Measurements from ENCODE around the gene RCOR3.

DNA sequence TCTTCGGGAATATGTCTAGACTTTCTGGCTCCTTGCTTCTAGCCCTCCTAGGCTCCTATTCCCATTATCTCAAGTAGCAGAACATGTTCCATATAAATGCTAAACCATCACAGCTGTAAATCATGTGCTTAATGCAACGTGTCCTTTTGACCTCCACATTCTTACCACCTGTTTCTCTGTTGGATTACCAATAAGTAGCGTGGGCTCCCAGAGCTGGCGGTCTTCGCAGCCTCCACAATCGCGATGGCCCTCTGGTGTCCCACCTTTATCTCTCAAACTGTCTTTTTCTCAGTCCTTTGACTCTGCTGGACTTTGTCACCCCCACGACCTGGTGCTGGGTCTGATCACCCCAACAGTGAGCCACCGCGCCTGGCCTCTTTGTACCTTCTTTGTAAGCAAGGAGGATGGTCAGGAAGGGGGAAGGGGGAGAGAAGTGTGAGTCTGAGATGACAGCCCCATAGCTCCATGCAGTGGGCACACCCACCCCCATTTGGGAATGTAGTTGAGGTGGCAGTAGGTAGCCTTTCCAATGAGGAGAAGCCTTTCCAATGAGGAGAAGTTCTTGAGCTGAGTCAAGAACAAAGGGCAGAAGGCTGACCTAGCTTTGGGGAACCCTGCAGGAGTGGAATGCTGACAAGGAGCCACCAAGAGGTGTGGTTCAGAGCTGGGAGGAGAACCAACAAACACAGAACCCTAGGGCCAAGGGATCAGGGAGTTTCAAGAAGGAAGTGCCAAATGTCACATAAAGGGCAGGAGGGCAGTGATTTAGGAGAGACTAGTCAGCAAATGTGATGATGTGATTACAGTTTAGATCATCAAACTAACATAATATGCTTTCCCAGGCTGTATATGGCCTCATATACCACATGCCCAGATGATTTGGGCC, 81.7 kb downstream of the RCOR3 start:
- TF ChIP-seq, protein P1, sequence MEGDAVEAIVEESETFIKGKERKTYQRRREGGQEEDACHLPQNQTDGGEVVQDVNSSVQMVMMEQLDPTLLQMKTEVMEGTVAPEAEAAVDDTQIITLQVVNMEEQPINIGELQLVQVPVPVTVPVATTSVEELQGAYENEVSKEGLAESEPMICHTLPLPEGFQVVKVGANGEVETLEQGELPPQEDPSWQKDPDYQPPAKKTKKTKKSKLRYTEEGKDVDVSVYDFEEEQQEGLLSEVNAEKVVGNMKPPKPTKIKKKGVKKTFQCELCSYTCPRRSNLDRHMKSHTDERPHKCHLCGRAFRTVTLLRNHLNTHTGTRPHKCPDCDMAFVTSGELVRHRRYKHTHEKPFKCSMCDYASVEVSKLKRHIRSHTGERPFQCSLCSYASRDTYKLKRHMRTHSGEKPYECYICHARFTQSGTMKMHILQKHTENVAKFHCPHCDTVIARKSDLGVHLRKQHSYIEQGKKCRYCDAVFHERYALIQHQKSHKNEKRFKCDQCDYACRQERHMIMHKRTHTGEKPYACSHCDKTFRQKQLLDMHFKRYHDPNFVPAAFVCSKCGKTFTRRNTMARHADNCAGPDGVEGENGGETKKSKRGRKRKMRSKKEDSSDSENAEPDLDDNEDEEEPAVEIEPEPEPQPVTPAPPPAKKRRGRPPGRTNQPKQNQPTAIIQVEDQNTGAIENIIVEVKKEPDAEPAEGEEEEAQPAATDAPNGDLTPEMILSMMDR (conservative IDR thresholded peaks at IDR 0.05; ENCODE audit: low read length), result no peak
- no peak for TF ChIP-seq EZH2phosphoT487 (IDR thresholded peaks at IDR 0.05; ENCODE audit: borderline replicate concordance)
